Measurements from ENCODE around the gene MEGF11. TPM values are rescaled to one million over a fixed set of nuclear protein-coding genes. Genes with fewer than 3 reads are reported as not detected.

The MEGF11 gene
- total and polyA plus RNA-seq, 9 donors = 0.04 to 11.4 (median 0.40) TPM; not detected in 2

- TF ChIP-seq EP300 (IDR thresholded peaks at IDR 0.05) = no peak
- TF ChIP-seq POLR2A (IDR thresholded peaks at IDR 0.05) = no peak
- no peak for TF ChIP-seq CTCF (IDR thresholded peaks at IDR 0.05)
- Histone ChIP-seq H3K4me3 (no peak overlapping the region), H3K36me3 (no peaks in the 10 kb centered on the region), H3K27ac (no peak overlapping the region), H3K9me3 (no peaks in the 10 kb centered on the region), H3K27me3 (no peaks in the 10 kb centered on the region), H3K4me1 (ENCODE audit: insufficient read depth) (no peaks in the 10 kb centered on the region)
- intact Hi-C loops (cut with DNase I) = no loop called here
- DNase-seq = no peak
Measured at GRCh38 chr15:65940618-65940909, 313.0 kb downstream of the MEGF11 start.

- Histone ChIP-seq H3K4me3 (no peak overlapping the region), H3K36me3 (no peaks in the 10 kb centered on the region), H3K27me3 (no peaks in the 10 kb centered on the region), H3K27ac (no peak overlapping the region), H3K4me1 (ENCODE audit: insufficient read depth) (no peaks in the 10 kb centered on the region), H3K9me3 (no peaks in the 10 kb centered on the region)
- intact Hi-C loops (cut with DNase I) = no loop called here
- no peak for TF ChIP-seq CTCF (IDR thresholded peaks at IDR 0.05)
- no peak for TF ChIP-seq EP300 (IDR thresholded peaks at IDR 0.05)
- no peak for TF ChIP-seq POLR2A (IDR thresholded peaks at IDR 0.05)
- 69 to 77% (median 70%) methylated on average over 10 of the region's 10 CpGs for WGBS, 3 donors
- DNase-seq = no peak
Measured at GRCh38 chr15:65939901-65940617, 313.5 kb downstream of the MEGF11 start.

GRCh38 chr15:65938604-65939003, 314.9 kb downstream of the MEGF11 start:
- Histone ChIP-seq H3K36me3 (no peaks in the 10 kb centered on the region), H3K27ac (no peak overlapping the region), H3K4me3 (no peak overlapping the region), H3K9me3 (no peaks in the 10 kb centered on the region), H3K4me1 (ENCODE audit: insufficient read depth) (no peaks in the 10 kb centered on the region), H3K27me3 (no peaks in the 10 kb centered on the region)
- no peak for DNase-seq
- 81 to 82% (median 82%) methylated on average over 4 of the region's 4 CpGs for WGBS, 3 donors
- intact Hi-C loops (cut with DNase I) = no loop called here
- TF ChIP-seq EP300 (IDR thresholded peaks at IDR 0.05) (no peak), CTCF (IDR thresholded peaks at IDR 0.05) (no peak), POLR2A (IDR thresholded peaks at IDR 0.05) (no peak)

GRCh38 chr15:65937476-65937875, 316.1 kb downstream of the MEGF11 start:
- WGBS, 3 donors = 93 to 100% (median 96%) methylated on average over 1 of the region's 1 CpG
- no peak overlapping the region for H3K27ac ChIP-seq
- intact Hi-C loops (cut with DNase I) = no loop called here
- no peaks in the 10 kb centered on the region for H3K36me3 ChIP-seq
- DNase-seq = no peak
- H3K4me3 ChIP-seq = no peak overlapping the region
- no peaks in the 10 kb centered on the region for H3K27me3 ChIP-seq
- no peak for TF ChIP-seq EP300 (IDR thresholded peaks at IDR 0.05)
- no peak for TF ChIP-seq POLR2A (IDR thresholded peaks at IDR 0.05)
- no peak for TF ChIP-seq CTCF (IDR thresholded peaks at IDR 0.05)
- H3K4me1 ChIP-seq (ENCODE audit: insufficient read depth) = no peaks in the 10 kb centered on the region
- no peaks in the 10 kb centered on the region for H3K9me3 ChIP-seq
